Peyer's patch (tissue), 4 donors: Measurements from ENCODE around the gene PSMD8.

Experiments used
- CTCF ChIP-seq, 6 experiments: fragments of 450-650 bp in 4 of 6; fragments of 200-600 bp in 2 of 6; sonication (generic) in 1 of 6; IDR thresholded peaks; one replicate each; pipeline ENCODE4 v1.5.1; 2017 to 2019; ENCODE audit warnings: antibody characterized with exemption in 6 of 6, mild to moderate bottlenecking in 3 of 6, moderate library complexity in 1 of 6
- POLR2A ChIP-seq, 2 donors: fragments of 450-650 bp; IDR thresholded peaks; one replicate each; pipeline ENCODE4 v1.5.1; 2017; ENCODE audit warnings: antibody characterized with exemption in 2 of 2, mild to moderate bottlenecking in 2 of 2, moderate library complexity in 2 of 2

GRCh38 chr19:38409631-38410133 is 35.3 kb downstream of the PSMD8 start:
- no peak for TF ChIP-seq CTCF (IDR thresholded peaks at IDR 0.05)
- no peak for TF ChIP-seq POLR2A (IDR thresholded peaks at IDR 0.05)
